ENCODE results near the gene CHRNB1. TPM values are rescaled to one million over a fixed set of nuclear protein-coding genes. Genes with fewer than 3 reads are reported as not detected.
A peak's percentile ranks its signal among the peaks of the same experiment; 100 is the strongest.

The CHRNB1 gene
- total RNA-seq, 4 donors from 2014 or later = 4.7 to 12.1 (median 8.1) TPM

DNA sequence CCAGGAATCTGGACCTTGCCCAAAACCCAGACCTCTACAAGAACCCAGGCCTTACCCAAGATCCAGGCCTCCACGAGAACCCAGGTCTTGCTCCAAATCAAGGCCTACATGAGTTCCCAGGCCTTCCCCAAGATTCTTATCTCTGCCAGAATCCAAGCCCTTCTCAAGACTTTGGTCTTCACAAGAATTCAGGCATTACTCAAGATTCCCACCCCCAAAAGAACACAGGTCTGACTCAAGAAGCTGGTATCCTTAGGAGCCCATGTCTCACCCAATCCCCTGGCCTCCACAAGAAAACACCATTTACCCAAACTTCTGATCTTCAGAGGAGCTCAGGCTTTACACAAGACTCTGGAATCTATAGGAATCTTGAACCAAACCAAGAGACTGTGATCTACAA is 13.6 kb upstream of the CHRNB1 start:
- Histone ChIP-seq H3K27me3 (peaks cover 37% of the 10 kb centered on the region), H3K4me3 (no peak overlapping the region), H3K27ac (no peak overlapping the region), H3K36me3 (no peaks in the 10 kb centered on the region), H3K4me1 (peaks cover 0 to 17% (median 8%) of the 10 kb centered on the region in 3 donors), H3K9me3 (no peaks in the 10 kb centered on the region)
- TF ChIP-seq POLR2AphosphoS5 (IDR thresholded peaks at IDR 0.05) (no peak), POLR2A (IDR thresholded peaks at IDR 0.05) (no peak), EP300 (IDR thresholded peaks at IDR 0.05) (no peak)
- TF ChIP-seq, protein P1, sequence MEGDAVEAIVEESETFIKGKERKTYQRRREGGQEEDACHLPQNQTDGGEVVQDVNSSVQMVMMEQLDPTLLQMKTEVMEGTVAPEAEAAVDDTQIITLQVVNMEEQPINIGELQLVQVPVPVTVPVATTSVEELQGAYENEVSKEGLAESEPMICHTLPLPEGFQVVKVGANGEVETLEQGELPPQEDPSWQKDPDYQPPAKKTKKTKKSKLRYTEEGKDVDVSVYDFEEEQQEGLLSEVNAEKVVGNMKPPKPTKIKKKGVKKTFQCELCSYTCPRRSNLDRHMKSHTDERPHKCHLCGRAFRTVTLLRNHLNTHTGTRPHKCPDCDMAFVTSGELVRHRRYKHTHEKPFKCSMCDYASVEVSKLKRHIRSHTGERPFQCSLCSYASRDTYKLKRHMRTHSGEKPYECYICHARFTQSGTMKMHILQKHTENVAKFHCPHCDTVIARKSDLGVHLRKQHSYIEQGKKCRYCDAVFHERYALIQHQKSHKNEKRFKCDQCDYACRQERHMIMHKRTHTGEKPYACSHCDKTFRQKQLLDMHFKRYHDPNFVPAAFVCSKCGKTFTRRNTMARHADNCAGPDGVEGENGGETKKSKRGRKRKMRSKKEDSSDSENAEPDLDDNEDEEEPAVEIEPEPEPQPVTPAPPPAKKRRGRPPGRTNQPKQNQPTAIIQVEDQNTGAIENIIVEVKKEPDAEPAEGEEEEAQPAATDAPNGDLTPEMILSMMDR (IDR thresholded peaks at IDR 0.05) = no peak
- 100% methylated on average over 1 of the region's 1 CpG; no CpG with 5 or more reads in 1 of the 2 donors for whole genome bisulfite sequencing, 2 donors (ENCODE audit: low coverage in 1 of 2)
- ATAC-seq = no peak

DNA sequence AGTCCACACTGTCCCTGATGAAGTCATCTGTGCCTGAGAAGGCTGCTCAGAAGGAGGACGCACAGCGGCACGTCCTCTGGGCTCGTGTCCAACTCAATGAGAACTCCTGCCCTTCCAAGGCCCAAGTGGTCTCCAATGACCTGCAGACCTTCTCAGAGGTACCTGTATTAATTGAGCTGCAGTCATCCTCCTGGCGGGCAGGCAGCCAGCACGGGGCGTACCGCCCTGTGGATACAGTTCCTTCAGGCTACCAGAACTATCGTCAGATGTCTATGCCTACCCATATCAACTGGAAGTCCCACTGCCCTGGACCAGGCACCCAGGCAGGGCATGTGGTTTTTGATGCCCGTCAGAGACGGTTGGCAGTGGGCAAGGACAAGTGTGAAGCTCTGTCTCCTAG is 12.6 kb upstream of the CHRNB1 start:
- peaks cover 2 to 27% (median 19%) of the 10 kb centered on the region in 3 donors for H3K4me1 ChIP-seq
- no peak overlapping the region for H3K4me3 ChIP-seq
- H3K27me3 ChIP-seq = peaks cover 45% of the 10 kb centered on the region
- WGBS, 2 donors (ENCODE audit: low coverage in 1 of 2) = 100% methylated on average over 2 of the region's 11 CpGs; no CpG with 5 or more reads in 1 of the 2 donors
- TF ChIP-seq POLR2AphosphoS5 (IDR thresholded peaks at IDR 0.05) (no peak), POLR2A (IDR thresholded peaks at IDR 0.05) (no peak), EP300 (IDR thresholded peaks at IDR 0.05) (no peak)
- TF ChIP-seq, protein P1 (IDR thresholded peaks at IDR 0.05) = no peak
- H3K27ac ChIP-seq = no peak overlapping the region
- H3K36me3 ChIP-seq = no peaks in the 10 kb centered on the region
- H3K9me3 ChIP-seq = no peaks in the 10 kb centered on the region
- no peak for ATAC-seq

DNA sequence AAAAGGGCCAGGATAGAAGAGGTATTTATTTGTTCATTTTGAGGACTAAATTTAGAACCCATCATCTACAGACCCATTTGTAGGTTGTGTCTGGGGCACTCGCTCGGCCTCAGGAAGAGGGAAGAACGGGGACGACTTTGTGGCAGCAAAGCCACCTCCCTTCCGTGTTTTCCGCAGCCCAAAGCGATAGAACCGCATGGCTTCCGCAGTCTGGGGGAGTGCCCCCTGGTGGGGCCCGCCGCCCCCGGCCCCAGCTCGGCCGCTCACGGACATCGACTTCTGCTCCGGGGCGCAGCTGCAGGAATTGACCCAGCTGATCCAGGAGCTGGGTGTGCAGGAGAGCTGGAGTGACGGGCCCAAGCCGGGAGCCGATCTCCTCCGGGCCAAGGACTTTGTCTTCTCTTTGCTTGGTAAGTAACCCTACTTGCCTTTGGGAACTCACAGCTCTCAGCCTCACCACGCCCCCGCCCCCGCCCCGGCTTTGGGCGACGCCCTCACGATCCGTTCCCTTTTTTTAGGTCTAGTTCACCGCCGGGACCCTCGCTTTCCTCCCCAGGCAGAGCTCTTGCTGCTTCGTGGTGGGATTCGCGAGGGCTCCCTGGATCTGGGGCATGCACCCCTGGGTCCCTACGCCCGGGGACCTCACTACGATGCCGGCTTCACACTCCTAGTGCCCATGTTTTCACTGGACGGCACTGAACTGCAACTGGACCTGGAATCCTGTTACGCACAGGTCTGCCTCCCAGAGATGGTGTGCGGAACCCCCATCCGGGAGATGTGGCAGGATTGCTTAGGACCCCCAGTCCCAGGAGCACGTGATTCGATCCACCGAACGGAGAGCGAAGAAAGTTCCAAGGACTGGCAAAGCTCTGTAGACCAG is 8.9 kb upstream of the CHRNB1 start:
- TF ChIP-seq POLR2A (IDR thresholded peaks at IDR 0.05) (no peak), EP300 (IDR thresholded peaks at IDR 0.05) (no peak), POLR2AphosphoS5 (IDR thresholded peaks at IDR 0.05) (no peak)
- TF ChIP-seq, protein P1 (IDR thresholded peaks at IDR 0.05) = no peak
- H3K27me3 ChIP-seq = peaks cover 81% of the 10 kb centered on the region
- no peak for ATAC-seq
- H3K27ac ChIP-seq = peak overlapping the region in 3 of 4 donors; percentile 52 to 77 (median 75)
- H3K4me1 ChIP-seq = peaks cover 5 to 64% (median 36%) of the 10 kb centered on the region in 3 donors
- no peaks in the 10 kb centered on the region for H3K36me3 ChIP-seq
- WGBS, 2 donors (ENCODE audit: low coverage in 1 of 2) = no CpG with 5 or more reads among the region's 49 CpGs
- peak overlapping the region; percentile 26 to 49 for H3K4me3 ChIP-seq
- no peaks in the 10 kb centered on the region for H3K9me3 ChIP-seq

DNA sequence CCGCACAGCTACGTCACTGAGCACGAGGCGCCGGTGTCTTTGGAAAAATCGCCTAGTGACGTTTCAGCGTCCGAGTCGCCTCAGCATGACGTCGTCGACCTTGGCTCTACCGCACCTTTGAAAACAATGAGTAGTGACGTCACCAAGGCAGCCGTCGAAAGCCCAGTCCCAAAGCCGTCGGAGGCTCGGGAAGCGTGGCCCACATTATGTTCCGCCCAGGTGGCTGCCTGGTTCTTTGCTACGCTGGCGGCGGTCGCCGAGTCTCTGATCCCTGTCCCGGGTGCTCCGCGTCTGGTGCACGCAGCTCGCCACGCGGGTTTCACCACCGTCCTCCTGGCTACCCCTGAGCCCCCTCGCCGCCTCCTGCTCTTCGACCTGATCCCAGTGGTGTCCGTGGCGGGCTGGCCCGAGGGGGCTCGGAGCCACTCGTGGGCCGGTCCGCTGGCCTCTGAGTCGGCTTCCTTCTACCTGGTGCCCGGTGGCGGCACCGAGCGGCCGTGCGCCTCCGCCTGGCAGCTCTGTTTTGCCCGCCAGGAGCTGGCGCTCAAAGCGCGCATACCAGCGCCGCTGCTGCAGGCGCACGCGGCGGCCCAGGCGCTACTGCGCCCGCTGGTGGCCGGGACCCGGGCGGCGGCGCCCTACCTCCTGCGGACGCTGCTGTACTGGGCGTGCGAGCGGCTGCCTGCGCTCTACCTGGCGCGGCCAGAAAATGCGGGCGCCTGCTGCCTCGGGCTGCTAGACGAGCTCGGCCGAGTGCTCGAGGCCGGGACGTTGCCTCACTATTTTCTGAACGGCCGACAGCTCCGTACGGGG is 8.1 kb upstream of the CHRNB1 start:
- 19% methylated on average over 3 of the region's 92 CpGs; no CpG with 5 or more reads in 1 of the 2 donors for WGBS, 2 donors (ENCODE audit: low coverage in 1 of 2)
- H3K4me1 ChIP-seq = peaks cover 5 to 68% (median 36%) of the 10 kb centered on the region in 3 donors
- TF ChIP-seq POLR2AphosphoS5 (IDR thresholded peaks at IDR 0.05) = peak; percentile 34
- TF ChIP-seq EP300 (IDR thresholded peaks at IDR 0.05) = no peak
- TF ChIP-seq POLR2A (IDR thresholded peaks at IDR 0.05) = no peak
- TF ChIP-seq, protein P1 (IDR thresholded peaks at IDR 0.05) = peak in 3 of 4 experiments; percentile 94 to 98 (median 95)
- ATAC-seq = peak; percentile 86
- H3K9me3 ChIP-seq = no peaks in the 10 kb centered on the region
- H3K36me3 ChIP-seq = no peaks in the 10 kb centered on the region
- H3K4me3 ChIP-seq = peak overlapping the region; percentile 7 to 49
- H3K27ac ChIP-seq = peak overlapping the region in 3 of 4 donors; percentile 64 to 77 (median 75)
- peaks cover 90% of the 10 kb centered on the region for H3K27me3 ChIP-seq
